Neural progenitor cell (in vitro differentiated cells): ENCODE results near the gene FMNL2.

Experiments used
- CTCF ChIP-seq: fragments of 200-600 bp; sonication (generic); IDR thresholded peaks from 2 replicates; pipeline ENCODE4 v1.5.1; 2017; ENCODE audit warnings: antibody characterized with exemption, mild to moderate bottlenecking
- EZH2 ChIP-seq: fragments of 200-600 bp; sonication (generic); IDR thresholded peaks from 2 replicates; pipeline ENCODE4 v1.6.1; 2017; ENCODE audit warnings: antibody characterized with exemption, mild to moderate bottlenecking, moderate library complexity

- no peak for TF ChIP-seq CTCF
- no peak for TF ChIP-seq EZH2
Observed at GRCh38 chr2:152560873-152561595, 226.1 kb downstream of the FMNL2 start.
